Measurements from ENCODE around the gene KDM7A. TPM values are rescaled to one million over a fixed set of nuclear protein-coding genes. Genes with fewer than 3 reads are reported as not detected.

KDM7A gene
- total RNA-seq, 2 experiments from 2014 or later: 7.5 to 7.9 TPM

DNA sequence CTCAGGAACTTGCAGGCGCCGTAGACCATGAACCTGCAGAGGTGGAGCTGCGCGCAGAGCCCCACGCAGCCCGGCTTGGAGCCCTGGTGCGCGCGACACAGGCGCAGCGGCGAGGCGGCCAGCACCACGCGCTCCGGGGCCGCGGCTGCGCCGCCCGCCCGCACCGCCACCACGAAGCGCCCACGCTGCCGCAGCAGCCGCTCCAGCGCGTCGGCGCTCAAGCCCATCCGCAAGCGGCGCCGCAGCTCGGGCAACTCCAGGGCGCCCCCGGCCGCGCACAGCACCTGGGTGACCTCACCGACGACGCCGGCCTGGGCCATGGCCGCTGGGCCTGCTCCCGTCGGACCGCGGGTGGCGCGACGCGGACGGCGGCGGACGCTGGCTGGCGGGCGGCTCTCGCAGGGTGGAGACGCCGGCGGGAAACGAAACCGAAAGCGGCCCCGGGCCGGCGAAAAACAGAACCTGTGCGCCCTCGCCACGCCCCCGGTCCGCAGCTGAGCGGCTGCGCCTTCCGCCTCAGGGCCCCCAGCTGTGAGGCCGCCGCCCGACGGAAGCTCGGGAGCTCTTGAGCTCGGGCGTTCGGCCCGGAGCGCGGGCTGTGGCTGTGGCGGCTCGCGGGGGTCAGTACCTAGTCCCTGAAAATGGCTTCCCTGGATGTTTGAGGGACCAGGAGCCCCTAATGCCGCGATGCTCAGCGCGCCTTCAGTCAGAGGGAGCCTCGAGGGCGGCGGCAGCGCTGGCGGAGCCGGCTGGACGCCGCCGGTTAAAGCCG, 114.1 kb downstream of the KDM7A start, which contains the start of gene PARP12:
PARP12 (minus strand) TSS at position 424 of the 772 bp plus-strand sequence; CDS start at position 320, 104 bp downstream.
- H3K4me1 Mint-ChIP-seq: peaks cover 38% of the 10 kb centered on the region
- peak; percentile 91 for DNase-seq
- H3K27me3 Mint-ChIP-seq: peaks cover 4% of the 10 kb centered on the region
- peak within 1 kb of the TSS; percentile 91 for H3K27ac Mint-ChIP-seq
- H3K36me3 Mint-ChIP-seq: peaks cover 31% of the 10 kb centered on the region
- H3K9me3 Mint-ChIP-seq: peaks cover 19% of the 10 kb centered on the region
- H3K4me3 Mint-ChIP-seq: peak within 1 kb of the TSS; percentile 91

DNA sequence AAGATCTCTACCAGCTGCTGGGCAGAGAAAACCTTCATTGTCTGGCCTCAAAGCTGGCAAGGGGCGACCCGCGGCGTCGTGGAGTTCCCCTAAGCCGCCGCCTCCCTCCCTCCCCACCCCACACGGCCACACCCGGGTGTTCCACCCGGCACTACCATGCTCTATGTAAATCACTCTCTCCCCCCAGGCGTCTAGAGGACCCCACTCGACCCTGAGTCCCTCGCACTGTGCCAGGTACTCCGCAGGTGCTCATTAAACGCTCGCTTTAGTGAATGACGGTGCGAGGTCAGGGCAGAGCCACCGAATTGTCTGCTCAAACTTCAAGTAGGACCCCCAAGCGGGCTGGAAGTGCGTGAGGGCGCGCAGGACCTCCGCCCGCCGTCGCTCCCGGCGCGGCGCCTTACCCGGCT, 114.7 kb downstream of the KDM7A start:
- Mint-ChIP-seq H3K36me3 (peaks cover 31% of the 10 kb centered on the region), H3K27me3 (peaks cover 4% of the 10 kb centered on the region), H3K27ac (peak overlapping the region; percentile 91), H3K9me3 (peaks cover 16% of the 10 kb centered on the region), H3K4me3 (peak overlapping the region; percentile 91), H3K4me1 (peaks cover 41% of the 10 kb centered on the region)
- DNase-seq: peak; percentile 37

DNA sequence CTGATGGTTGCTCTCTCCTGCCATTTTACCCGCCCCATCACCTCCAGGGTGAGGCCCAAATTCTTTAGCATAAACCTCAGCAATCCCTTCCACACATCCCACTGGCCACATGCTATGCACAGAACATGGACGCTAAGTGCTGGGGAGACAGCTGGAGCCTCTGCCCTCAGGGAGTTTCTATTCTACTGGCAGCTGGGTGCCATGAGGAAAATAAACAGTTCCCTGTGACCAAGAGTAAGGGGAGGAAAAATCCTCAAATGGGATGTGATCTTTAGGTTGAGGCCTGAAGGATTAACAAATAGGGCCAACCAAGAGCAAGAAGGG, 115.2 kb downstream of the KDM7A start:
- Mint-ChIP-seq H3K4me1 (peaks cover 46% of the 10 kb centered on the region), H3K36me3 (peaks cover 28% of the 10 kb centered on the region), H3K9me3 (peaks cover 10% of the 10 kb centered on the region), H3K27me3 (peaks cover 4% of the 10 kb centered on the region), H3K4me3 (peak overlapping the region; percentile 91), H3K27ac (peak overlapping the region; percentile 34)
- no peak for DNase-seq

- peaks cover 27% of the 10 kb centered on the region for H3K36me3 Mint-ChIP-seq
- H3K27ac Mint-ChIP-seq: peak overlapping the region; percentile 69
- peak overlapping the region; percentile 91 for H3K4me3 Mint-ChIP-seq
- peaks cover 5% of the 10 kb centered on the region for H3K9me3 Mint-ChIP-seq
- peaks cover 4% of the 10 kb centered on the region for H3K27me3 Mint-ChIP-seq
- no peak for DNase-seq
- H3K4me1 Mint-ChIP-seq: peaks cover 51% of the 10 kb centered on the region
Measured at GRCh38 chr7:140060788-140061606, 115.8 kb downstream of the KDM7A start.

DNA sequence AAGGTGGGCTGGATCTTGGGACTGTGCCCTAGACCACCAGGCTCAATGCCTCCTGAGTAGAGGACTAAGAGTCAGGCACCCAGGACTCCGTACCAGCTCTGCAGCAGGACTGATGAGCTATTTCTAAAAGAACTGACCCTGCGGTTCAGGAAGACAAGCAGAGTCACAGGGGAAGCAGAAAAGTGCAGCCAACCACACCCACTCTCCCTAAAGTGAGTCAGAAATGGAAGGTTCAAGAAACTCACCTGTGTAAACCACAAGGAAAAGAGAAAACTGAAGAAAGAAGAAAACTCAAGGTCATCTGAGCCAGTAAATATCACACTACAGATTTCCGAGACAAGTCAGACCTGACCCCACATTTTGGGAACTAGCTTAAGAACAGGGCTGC, 116.5 kb downstream of the KDM7A start:
- Mint-ChIP-seq H3K9me3 (no peaks in the 10 kb centered on the region), H3K27ac (peak overlapping the region; percentile 6), H3K36me3 (peaks cover 27% of the 10 kb centered on the region), H3K4me1 (peaks cover 55% of the 10 kb centered on the region), H3K4me3 (peak overlapping the region; percentile 91), H3K27me3 (peaks cover 4% of the 10 kb centered on the region)
- no peak for DNase-seq

DNA sequence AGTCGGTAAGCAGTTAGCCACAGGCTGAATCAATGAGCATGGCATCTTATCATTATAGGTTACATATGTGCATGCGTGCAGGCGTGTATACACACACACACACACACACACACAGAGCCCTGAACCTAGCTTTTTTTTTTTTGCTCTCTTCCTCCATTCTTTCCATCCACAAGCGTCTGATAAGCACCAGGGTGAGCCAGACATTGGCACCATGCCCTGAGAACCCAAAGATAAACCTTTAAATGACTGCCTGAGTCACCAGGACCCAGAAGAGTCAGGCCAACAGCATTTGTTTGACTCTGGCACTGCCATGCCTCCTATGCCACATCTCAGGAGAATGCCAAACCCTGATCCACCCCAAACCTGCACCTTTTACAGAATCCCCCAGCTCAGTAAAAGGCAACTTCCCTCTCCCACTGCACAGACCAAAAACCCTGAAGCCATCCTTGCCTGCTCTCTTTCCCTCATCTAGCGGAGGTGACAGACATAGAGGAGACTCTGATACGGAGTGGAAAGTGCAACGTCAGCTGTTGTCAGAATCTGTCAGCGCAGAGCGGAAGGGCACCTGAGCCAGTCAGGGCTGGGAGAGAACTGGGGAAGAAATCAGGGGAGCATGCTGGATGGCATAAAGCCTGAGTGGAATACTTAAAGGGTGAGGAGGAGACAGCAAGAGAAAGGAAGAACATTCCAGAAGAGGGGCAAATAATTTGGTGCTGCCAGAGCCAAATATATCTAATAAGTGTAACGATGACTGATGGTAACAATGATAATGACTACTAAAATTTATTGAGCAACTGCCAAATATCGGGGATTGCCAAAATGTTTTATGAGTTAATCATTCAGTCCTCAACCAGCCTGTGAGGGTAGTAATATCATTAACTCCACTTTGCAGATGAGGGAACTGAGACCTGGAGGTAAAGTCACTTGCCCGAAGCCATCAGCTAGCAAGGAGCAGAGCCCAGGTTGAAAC, 117.2 kb downstream of the KDM7A start:
- Mint-ChIP-seq H3K9me3 (no peaks in the 10 kb centered on the region), H3K4me1 (peaks cover 60% of the 10 kb centered on the region), H3K27ac (peak overlapping the region; percentile 9), H3K36me3 (peaks cover 30% of the 10 kb centered on the region), H3K4me3 (no peak overlapping the region), H3K27me3 (peaks cover 4% of the 10 kb centered on the region)
- peak; percentile 22 for DNase-seq

DNA sequence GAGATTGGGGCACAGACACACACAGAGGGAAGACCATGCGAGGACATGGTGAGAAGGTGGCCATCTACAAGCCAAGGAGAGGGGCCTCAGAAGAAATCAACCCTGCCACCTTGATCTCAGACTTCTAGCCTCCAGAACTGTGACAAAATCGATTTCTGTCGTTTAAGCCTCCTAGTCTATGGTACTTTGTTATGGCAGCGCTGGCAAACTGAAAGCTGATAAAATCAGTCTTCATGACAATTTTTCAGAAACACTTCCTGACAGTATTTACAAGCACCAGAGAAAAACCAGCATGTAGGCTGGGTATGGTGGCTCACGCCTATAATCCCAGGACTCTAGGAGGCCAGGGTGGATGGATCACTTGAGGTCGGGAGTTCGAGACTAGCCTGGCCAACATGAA, 118.3 kb downstream of the KDM7A start:
- no peak overlapping the region for H3K4me3 Mint-ChIP-seq
- peaks cover 32% of the 10 kb centered on the region for H3K36me3 Mint-ChIP-seq
- no peak for DNase-seq
- no peaks in the 10 kb centered on the region for H3K9me3 Mint-ChIP-seq
- H3K27ac Mint-ChIP-seq: no peak overlapping the region
- no peaks in the 10 kb centered on the region for H3K27me3 Mint-ChIP-seq
- peaks cover 67% of the 10 kb centered on the region for H3K4me1 Mint-ChIP-seq

- H3K4me1 Mint-ChIP-seq: peaks cover 74% of the 10 kb centered on the region
- H3K27ac Mint-ChIP-seq: no peak overlapping the region
- H3K27me3 Mint-ChIP-seq: no peaks in the 10 kb centered on the region
- no peak overlapping the region for H3K4me3 Mint-ChIP-seq
- no peak for DNase-seq
- H3K9me3 Mint-ChIP-seq: no peaks in the 10 kb centered on the region
- peaks cover 40% of the 10 kb centered on the region for H3K36me3 Mint-ChIP-seq
Measured at GRCh38 chr7:140057143-140057535, 119.6 kb downstream of the KDM7A start.

DNA sequence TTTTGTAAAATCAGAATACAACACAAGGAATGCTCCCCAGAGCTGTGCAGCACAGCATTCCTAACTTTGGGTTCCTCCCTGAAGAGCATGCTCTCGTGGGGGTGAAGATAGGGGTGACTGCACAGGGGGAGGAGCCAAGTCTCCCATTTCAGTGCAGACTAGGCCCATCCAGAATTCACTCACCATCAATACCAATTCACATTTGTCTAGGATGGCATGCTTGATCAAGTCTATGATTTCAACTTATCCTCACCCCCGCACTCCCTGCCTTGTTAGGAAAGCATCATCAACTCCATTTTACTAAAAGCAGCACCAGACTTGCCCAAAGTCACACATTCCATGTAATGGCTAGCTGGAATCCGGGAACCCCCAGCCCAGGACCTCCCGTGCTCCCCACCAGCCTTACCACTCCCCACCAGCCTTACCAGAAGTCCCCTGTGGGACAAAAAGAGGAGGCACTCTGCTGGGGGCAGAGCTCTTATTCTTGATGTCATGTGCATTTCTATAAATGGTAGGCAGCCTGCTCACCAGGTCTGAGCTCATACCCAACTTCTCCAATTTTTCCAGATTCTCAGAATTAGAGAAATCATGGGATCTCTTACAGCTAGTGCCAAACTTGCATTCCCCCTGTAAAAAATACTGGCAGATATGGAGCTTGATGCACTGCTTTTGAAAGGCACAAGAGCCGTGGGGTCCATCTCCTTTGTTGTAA, 120.2 kb downstream of the KDM7A start:
- Mint-ChIP-seq H3K4me3 (no peak overlapping the region), H3K27me3 (no peaks in the 10 kb centered on the region), H3K4me1 (peaks cover 72% of the 10 kb centered on the region), H3K36me3 (peaks cover 39% of the 10 kb centered on the region), H3K9me3 (no peaks in the 10 kb centered on the region), H3K27ac (no peak overlapping the region)
- no peak for DNase-seq

DNA sequence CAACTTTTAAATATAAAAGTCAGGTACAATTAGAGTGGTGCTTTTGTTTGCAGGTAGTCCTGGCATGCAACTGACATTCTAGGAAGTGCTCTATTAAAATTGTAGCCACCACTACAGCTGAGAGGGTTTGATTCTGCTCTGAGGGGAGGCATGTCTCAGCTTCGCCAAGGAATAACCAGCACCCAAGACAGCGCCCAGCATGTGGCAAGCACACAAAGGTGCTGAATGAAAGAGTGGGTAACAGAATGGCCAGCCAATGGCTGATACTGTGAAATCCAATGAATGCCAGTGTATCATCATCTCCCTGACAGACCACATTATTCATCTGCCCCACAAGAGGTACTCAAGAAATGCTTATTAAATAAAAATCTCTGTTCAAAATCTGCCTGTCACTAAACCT, 121.0 kb downstream of the KDM7A start:
- Mint-ChIP-seq H3K4me1 (peaks cover 65% of the 10 kb centered on the region), H3K36me3 (peaks cover 32% of the 10 kb centered on the region), H3K4me3 (no peak overlapping the region), H3K9me3 (no peaks in the 10 kb centered on the region), H3K27me3 (no peaks in the 10 kb centered on the region), H3K27ac (no peak overlapping the region)
- DNase-seq: no peak

DNA sequence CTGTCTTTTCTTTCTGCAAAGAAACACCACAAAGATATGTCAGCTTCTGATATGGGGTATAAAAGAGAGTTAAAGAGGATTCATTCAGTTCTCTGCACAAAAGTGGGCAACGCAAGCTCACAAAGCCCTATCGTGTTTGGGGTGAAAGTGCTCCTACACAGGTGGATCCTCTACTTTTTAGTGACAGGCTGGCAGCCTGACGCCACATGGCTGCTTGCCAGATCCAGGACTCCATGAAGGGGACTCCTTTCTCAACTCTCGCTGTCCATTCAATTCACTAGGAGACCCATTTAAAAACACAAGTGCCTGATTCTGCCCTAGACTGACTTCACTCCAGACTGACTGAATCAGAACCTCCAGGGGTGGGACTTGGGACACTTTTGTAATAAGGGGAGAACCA, 122.0 kb downstream of the KDM7A start:
- no peak overlapping the region for H3K27ac Mint-ChIP-seq
- no peak for DNase-seq
- peaks cover 26% of the 10 kb centered on the region for H3K36me3 Mint-ChIP-seq
- no peaks in the 10 kb centered on the region for H3K27me3 Mint-ChIP-seq
- no peaks in the 10 kb centered on the region for H3K9me3 Mint-ChIP-seq
- H3K4me1 Mint-ChIP-seq: peaks cover 54% of the 10 kb centered on the region
- no peak overlapping the region for H3K4me3 Mint-ChIP-seq

DNA sequence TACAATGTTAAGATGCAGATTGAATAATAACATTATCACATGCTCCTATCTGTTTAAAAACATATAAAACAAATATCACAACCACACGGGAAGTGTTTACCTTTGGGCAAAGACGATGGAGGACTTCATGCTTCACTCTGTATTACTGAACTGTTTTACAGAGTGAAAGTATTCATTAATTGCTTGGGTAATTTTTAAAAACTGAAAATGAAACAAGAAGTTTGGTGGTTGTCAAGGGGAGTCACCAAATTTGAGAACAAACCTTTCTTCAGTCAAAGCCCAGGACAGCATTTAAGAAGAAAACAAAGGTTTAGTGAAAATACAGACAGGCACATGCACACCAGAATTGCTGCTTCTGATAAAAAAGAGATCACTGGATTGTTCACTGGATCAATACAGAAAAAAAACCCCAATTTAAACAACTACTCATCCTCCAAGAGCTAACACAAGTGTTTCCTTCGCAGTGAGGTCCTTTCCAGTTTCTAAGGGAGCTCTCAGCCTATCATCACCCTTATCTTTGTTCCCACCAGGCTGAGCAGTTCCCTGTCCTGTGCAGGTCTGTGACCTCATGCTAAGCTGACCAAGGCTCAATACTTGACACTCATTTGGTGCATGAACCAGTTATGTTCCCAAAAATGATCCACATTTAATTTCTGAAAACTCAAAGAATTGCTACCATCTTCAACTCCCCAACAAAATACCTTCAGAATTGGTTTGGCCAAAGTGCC, 122.8 kb downstream of the KDM7A start:
- no peak for DNase-seq
- H3K4me3 Mint-ChIP-seq: no peak overlapping the region
- peaks cover 46% of the 10 kb centered on the region for H3K4me1 Mint-ChIP-seq
- H3K27ac Mint-ChIP-seq: peak overlapping the region; percentile 41
- no peaks in the 10 kb centered on the region for H3K9me3 Mint-ChIP-seq
- H3K36me3 Mint-ChIP-seq: peaks cover 23% of the 10 kb centered on the region
- H3K27me3 Mint-ChIP-seq: no peaks in the 10 kb centered on the region

- DNase-seq: no peak
- Mint-ChIP-seq H3K27ac (no peak overlapping the region), H3K27me3 (no peaks in the 10 kb centered on the region), H3K4me3 (no peak overlapping the region), H3K4me1 (peaks cover 33% of the 10 kb centered on the region), H3K36me3 (peaks cover 23% of the 10 kb centered on the region), H3K9me3 (no peaks in the 10 kb centered on the region)
Measured at GRCh38 chr7:140051820-140052219, 125.0 kb downstream of the KDM7A start.

DNA sequence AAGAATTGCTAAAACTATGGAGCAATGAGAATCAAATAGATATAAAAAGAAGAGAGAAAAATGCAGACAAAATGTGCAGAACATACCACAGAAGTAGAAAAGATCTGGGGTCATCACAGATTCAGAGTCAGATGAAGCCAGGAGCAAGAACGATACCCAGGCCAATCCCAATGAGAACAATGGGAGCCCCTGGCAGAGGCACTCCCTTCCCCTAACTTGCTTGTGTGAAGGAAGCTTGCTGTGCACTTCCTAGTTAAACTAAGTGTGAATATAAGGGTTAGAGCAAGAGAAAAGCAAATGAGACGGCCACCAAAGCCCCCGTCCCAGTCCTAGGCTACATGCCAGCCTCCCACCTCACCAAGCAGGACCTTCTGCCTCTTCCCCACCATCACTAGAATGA, 126.7 kb downstream of the KDM7A start:
- Mint-ChIP-seq H3K9me3 (no peaks in the 10 kb centered on the region), H3K4me1 (peaks cover 25% of the 10 kb centered on the region), H3K36me3 (peaks cover 17% of the 10 kb centered on the region), H3K27me3 (no peaks in the 10 kb centered on the region), H3K27ac (no peak overlapping the region), H3K4me3 (no peak overlapping the region)
- no peak for DNase-seq
